Omental fat pad (tissue), 4 donors: ENCODE results near the gene SULT1B1. TPM values are rescaled to one million over a fixed set of nuclear protein-coding genes. Genes with fewer than 3 reads are reported as not detected.

ENCODE experiments used
- ATAC-seq: fragments of 150-250 bp; one replicate; pipeline ENCODE4 v1.9.1; 2016; ENCODE audit warnings: mild to moderate bottlenecking, moderate library complexity; ENCODE audit not compliant: low FRiP score
- DNase-seq: peaks from one replicate; pipeline ENCODE4 v3.0.0-alpha.2; 2019; ENCODE audit warnings: low spot score
- CTCF ChIP-seq, 3 donors: fragments of 450-650 bp; IDR thresholded peaks; one replicate each; pipeline ENCODE4 v1.5.1; 2016 to 2017; ENCODE audit warnings: antibody characterized with exemption in 3 of 3, mild to moderate bottlenecking in 3 of 3, moderate library complexity in 2 of 3
- total RNA-seq, 4 donors: library from RNA; depleted of rRNA; stranded (reverse); fragments of >200 nt; gene quantifications; one replicate each; pipeline ENCODE4 v1.1.0, GENCODE V29; 2016

SULT1B1 gene
- total RNA-seq, 4 donors from 2014 or later, result 1.0 to 14.0 (median 3.1) TPM

- DNase-seq (no peak), ATAC-seq (no peak)
- TF ChIP-seq CTCF (IDR thresholded peaks at IDR 0.05), result no peak
Measured at GRCh38 chr4:69735119-69735518, 25.3 kb downstream of the SULT1B1 start.

GRCh38 chr4:69731847-69732246 lies 28.6 kb downstream of the SULT1B1 start:
- no peak for TF ChIP-seq CTCF (IDR thresholded peaks at IDR 0.05)
- ATAC-seq, result no peak
- no peak for DNase-seq

GRCh38 chr4:69731241-69731640 lies 29.2 kb downstream of the SULT1B1 start:
- TF ChIP-seq CTCF (IDR thresholded peaks at IDR 0.05), result no peak
- ATAC-seq (no peak), DNase-seq (no peak)

GRCh38 chr4:69730002-69730401 lies 30.4 kb downstream of the SULT1B1 start:
- DNase-seq (no peak), ATAC-seq (no peak)
- TF ChIP-seq CTCF (IDR thresholded peaks at IDR 0.05), result no peak

- DNase-seq, result no peak
- no peak for TF ChIP-seq CTCF (IDR thresholded peaks at IDR 0.05)
- no peak for ATAC-seq
Measured at GRCh38 chr4:69727926-69728325, 32.5 kb downstream of the SULT1B1 start.

GRCh38 chr4:69727426-69727825 lies 33.0 kb downstream of the SULT1B1 start:
- no peak for ATAC-seq
- no peak for DNase-seq
- TF ChIP-seq CTCF (IDR thresholded peaks at IDR 0.05), result no peak

GRCh38 chr4:69726971-69727370 lies 33.4 kb downstream of the SULT1B1 start:
- ATAC-seq, result no peak
- DNase-seq, result no peak
- no peak for TF ChIP-seq CTCF (IDR thresholded peaks at IDR 0.05)
